GM19351 (cell line): ENCODE measurements around the gene CYB561D1.

ENCODE experiments used
- ATAC-seq: cut with Tn5 transposase; IDR thresholded peaks from one replicate; pipeline ENCODE4 v1.9.1; 2021; ENCODE audit warnings: mild to moderate bottlenecking, moderate library complexity; ENCODE audit not compliant: unreplicated experiment

The CYB561D1 gene

GRCh38 chr1:109527846-109528695 lies 34.2 kb downstream of the CYB561D1 start:
- ATAC-seq = no peak

- ATAC-seq = no peak
These were observed 34.8 kb downstream of the CYB561D1 start for GRCh38 chr1:109528712-109529111.

GRCh38 chr1:109529881-109530456 lies 36.1 kb downstream of the CYB561D1 start:
- ATAC-seq = no peak

- no peak for ATAC-seq
These were observed 36.7 kb downstream of the CYB561D1 start for GRCh38 chr1:109530457-109531087.

GRCh38 chr1:109531380-109531779 lies 37.5 kb downstream of the CYB561D1 start:
- ATAC-seq = no peak

- no peak for ATAC-seq
These were observed 38.0 kb downstream of the CYB561D1 start for GRCh38 chr1:109531826-109532364.

GRCh38 chr1:109532365-109533136 lies 38.7 kb downstream of the CYB561D1 start:
- ATAC-seq = peak; percentile 88

GRCh38 chr1:109534307-109534858 lies 40.5 kb downstream of the CYB561D1 start:
- ATAC-seq = no peak

GRCh38 chr1:109535481-109535880 lies 41.6 kb downstream of the CYB561D1 start:
- no peak for ATAC-seq

GRCh38 chr1:109535971-109536491 lies 42.1 kb downstream of the CYB561D1 start:
- no peak for ATAC-seq

GRCh38 chr1:109537450-109538178 lies 43.7 kb downstream of the CYB561D1 start:
- no peak for ATAC-seq

GRCh38 chr1:109538827-109539555 lies 45.1 kb downstream of the CYB561D1 start:
- ATAC-seq = no peak

GRCh38 chr1:109539676-109540075 lies 45.8 kb downstream of the CYB561D1 start, which contains the start of gene GPR61:
GPR61 (plus strand) TSS chr1:109539872; CDS start chr1:109543023, 3,151 bp downstream.
- ATAC-seq = no peak

- ATAC-seq = no peak
These were observed 47.2 kb downstream of the CYB561D1 start for GRCh38 chr1:109541102-109541501.

- no peak for ATAC-seq
These were observed 48.8 kb downstream of the CYB561D1 start for GRCh38 chr1:109542657-109543056.

GRCh38 chr1:109543283-109543987 lies 49.5 kb downstream of the CYB561D1 start:
- no peak for ATAC-seq

- ATAC-seq = no peak
These were observed 50.3 kb downstream of the CYB561D1 start for GRCh38 chr1:109543988-109544735.
